HFF-Myc (cell line): ENCODE results near the gene RMND5B.
"Not testable (repeated sequence)": the region's sequence is repeated elsewhere in the genome, so short reads cannot be mapped to it uniquely, and the experiment has no call there.

Source experiments
- DNase-seq: peaks from one replicate; pipeline ENCODE4 v3.0.0-alpha.2; 2011; ENCODE audit warnings: low read depth; ENCODE audit errors: extremely low read depth
- H3K4me3 ChIP-seq: replicated peaks from 2 replicates; pipeline ENCODE4 v1.5.1; 2011; ENCODE audit warnings: low read depth, mild to moderate bottlenecking, control low read depth, low read length
- TF ChIP-seq, protein P1 (sequence below): IDR thresholded peaks from 2 replicates; pipeline ENCODE4 v1.5.1; 2012; ENCODE audit warnings: mild to moderate bottlenecking, low read depth, low read length, control low read depth; ENCODE audit errors: missing control alignments

The RMND5B gene

DNA sequence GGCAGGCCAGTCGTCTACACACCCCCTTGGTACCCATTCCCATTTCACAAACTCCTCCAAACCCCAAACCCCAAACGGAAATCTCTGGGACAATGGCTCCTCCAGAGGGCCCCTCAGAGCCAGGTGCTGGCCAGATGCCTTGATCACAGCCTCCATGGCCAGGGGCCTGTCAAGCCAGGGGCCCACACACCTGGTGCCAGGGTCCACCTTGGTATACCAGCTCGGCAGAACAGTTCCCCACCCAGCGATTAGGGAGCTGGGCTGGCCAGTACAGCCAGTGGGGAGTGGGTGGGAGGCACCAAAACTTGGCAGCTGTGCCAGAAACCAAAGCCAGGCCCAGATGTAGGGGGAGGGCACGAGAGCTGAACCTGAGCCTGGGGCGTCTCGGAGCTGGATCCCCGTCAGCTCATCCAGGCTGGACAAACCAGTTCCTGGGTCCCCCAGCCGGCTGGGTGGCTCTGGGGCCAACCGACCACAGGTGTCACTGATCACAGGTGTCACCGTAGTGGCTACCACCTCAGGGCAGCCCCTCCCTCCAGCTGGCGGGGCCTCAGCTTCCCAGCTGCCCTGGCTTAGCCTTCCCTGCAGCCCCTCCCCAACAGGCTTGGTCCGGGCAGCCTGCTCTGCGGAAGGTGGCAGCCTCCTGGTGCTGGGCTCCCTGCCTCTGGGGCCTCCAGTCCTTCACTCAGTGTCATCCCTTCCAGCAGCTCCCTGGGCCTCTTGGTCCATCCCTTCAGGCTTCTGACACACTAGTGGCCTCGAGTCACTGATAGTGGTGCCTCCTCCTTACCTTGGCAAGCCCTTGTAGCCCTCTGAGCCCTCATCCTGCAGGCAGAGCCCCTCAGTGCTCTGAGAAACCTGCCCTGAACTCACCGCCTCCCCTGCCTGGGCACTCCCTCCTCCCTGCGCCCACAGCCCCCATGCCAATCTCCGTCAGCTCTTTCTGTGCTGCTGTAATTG, 6.6 kb upstream of the RMND5B start:
- DNase-seq = no peak
- TF ChIP-seq, protein P1, sequence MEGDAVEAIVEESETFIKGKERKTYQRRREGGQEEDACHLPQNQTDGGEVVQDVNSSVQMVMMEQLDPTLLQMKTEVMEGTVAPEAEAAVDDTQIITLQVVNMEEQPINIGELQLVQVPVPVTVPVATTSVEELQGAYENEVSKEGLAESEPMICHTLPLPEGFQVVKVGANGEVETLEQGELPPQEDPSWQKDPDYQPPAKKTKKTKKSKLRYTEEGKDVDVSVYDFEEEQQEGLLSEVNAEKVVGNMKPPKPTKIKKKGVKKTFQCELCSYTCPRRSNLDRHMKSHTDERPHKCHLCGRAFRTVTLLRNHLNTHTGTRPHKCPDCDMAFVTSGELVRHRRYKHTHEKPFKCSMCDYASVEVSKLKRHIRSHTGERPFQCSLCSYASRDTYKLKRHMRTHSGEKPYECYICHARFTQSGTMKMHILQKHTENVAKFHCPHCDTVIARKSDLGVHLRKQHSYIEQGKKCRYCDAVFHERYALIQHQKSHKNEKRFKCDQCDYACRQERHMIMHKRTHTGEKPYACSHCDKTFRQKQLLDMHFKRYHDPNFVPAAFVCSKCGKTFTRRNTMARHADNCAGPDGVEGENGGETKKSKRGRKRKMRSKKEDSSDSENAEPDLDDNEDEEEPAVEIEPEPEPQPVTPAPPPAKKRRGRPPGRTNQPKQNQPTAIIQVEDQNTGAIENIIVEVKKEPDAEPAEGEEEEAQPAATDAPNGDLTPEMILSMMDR = no peak
- no peak overlapping the region for H3K4me3 ChIP-seq

DNA sequence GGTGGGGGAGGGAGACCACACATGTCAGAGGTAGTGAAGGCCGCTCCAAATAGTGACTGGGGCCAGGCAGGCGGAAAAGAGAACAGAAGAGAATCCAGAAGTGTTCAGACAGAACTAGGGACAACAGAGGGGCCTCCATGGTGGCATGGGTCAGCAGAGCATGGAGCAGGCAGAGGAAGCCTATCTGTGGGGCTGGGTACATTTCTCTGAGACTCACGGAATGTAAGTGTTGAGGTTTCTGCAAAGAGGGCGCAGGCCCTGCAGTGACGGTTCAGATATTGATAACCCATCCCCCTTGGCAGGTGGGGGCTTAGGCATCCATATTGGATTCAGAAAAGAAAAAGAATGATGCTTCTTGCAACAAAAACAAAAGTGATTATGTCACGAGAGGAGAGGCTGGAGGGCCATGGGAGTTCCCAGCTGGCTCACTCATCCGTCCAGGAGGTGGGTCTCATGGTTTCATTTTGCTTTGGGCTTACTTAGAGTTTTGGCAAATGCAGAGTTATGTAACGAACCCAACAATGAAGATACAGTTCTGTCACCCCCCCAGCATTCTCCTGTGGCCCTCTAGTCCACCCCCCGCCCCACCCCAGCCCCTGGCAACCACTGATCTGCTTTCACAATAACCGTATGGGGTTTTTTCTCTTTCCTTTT, 5.4 kb upstream of the RMND5B start:
- TF ChIP-seq, protein P1 = no peak
- H3K4me3 ChIP-seq = no peak overlapping the region
- DNase-seq = no peak

DNA sequence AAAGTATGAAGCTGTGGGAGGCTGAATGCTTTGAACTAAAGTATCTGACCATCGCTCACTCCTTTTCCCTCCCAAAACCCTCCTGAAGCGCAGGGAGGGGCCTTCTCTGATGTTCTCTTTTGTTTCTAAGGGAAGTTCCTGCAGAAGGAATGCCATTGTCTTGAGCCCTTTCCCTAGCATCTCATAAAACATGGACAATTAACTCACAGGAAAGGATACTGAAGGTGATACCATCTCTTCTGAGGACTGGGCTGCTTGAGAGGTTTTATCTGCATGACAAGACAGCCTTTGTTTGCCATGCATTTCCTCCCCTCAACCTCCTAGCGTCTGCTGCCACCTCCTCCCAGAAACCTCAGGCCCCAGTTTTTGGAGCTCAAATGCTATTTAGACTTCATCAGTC, 4.3 kb upstream of the RMND5B start:
- TF ChIP-seq, protein P1 = no peak
- DNase-seq = no peak
- H3K4me3 ChIP-seq = no peak overlapping the region

DNA sequence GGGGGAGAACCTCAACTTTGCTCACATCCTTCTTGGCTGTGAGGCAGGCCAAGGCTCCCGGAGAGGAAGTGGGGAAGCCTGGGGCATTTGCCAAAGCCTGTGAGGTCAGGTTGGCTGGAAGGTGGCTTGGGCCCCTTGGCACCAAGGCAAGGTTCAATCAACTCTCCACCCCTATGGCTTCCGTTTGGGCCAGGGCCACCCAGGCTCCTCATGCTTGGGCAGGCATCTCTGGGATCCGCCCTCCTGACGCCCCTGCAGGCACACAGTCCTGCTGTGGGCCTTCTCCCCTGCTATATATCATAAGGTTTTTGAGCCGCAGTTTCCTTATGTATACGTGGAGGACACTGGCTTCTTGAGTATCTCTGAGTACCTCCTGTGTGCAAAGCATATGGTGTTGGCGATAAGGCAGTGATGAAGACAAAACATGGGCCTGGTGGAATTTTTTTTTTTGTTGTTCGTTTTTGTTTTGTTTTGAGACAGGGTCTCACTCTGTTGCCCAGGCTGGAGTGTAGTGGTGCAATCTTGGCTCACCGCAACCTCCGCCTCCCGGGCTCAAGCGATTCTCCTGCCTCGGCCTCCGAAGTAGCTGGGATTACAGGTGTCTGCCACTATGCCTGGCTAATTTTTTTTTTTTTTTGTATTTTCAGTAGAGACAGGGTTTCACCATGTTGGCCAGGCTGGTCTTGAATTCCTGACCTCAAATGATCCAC, 3.4 kb upstream of the RMND5B start:
- H3K4me3 ChIP-seq, DNase-seq: not testable (repeated sequence)

DNA sequence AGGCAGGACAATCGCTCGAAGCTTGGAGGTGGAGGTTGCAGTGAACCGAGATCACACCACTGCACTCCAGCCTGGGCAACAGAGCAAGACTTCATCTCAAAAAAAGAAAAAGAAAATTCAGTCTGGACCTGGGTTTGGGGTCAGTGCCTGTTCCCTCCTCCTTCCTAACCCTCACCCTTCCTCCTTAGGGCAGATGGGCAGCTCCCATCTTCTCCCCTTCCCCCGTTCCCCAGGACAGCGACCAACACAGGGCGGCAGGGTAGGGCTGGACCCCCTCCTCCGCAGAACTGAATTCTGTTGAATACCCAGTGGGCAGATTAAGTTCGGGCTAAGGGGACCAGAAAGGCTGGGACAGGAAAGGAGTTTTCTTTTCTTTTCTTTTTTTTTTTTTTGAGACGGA, 1.5 kb upstream of the RMND5B start:
- H3K4me3 ChIP-seq = no peak overlapping the region
- TF ChIP-seq, protein P1 = no peak
- no peak for DNase-seq

DNA sequence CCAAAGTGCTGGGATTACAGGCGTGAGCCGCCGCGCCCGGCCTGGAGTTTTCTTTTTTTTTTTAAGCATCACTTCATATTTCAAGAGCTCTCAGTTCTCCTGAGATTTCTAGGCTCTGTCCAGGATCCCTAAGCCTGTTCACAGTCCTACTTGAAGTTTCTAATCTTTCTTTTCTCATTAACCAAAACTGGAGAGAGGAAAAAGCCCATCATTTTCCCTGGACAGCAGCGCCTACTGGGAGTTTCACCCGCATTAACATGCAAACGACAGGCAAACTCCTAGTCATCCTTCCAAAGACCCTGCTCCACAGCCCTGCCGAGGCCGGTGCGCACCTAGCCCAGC, 609 bp upstream of the RMND5B start:
- H3K4me3 ChIP-seq = peak overlapping the region; percentile 72
- not testable (repeated sequence) for DNase-seq

DNA sequence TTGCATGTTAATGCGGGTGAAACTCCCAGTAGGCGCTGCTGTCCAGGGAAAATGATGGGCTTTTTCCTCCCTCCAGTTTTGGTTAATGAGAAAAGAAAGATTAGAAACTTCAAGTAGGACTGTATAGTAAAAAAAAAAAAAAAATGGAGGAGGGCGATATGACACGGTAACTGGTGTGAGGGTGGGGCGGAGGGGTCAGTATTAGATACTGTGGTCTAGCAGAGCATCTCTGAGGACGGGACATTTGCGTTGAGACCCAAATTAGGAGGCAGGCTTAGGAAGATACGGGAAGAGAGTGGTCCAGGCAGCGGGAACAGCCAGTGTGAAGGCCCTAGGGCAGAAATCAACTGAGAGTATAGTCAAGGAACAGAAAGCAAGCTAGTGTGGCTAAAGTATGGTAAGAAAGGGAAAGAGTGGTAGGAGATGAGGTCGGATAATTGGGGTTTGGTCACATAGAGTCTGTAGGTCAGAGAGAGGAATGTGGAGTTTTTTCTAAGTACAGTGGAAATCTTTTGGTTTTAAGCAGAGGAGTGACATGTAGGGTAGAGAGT, 707 bp downstream of the RMND5B start:
- TF ChIP-seq, protein P1 = no peak
- peak overlapping the region; percentile 72 for H3K4me3 ChIP-seq
- no peak for DNase-seq
